Measurements from ENCODE around the gene SPATA24.

The SPATA24 gene

GRCh38 chr5:139391570-139392323, 12.1 kb downstream of the SPATA24 start:
- no peak for TF ChIP-seq LEF1 (IDR thresholded peaks at IDR 0.05; ENCODE audit: borderline replicate concordance)
- TF ChIP-seq SUZ12 (IDR thresholded peaks at IDR 0.05): no peak
- TF ChIP-seq NFRKB (IDR thresholded peaks at IDR 0.05): no peak
- no peak for TF ChIP-seq FOXK2 (IDR thresholded peaks at IDR 0.05)
- TF ChIP-seq FOXM1 (IDR thresholded peaks at IDR 0.05; ENCODE audit: borderline replicate concordance): no peak
- no peak for TF ChIP-seq ELF4 (IDR thresholded peaks at IDR 0.05)
- TF ChIP-seq ARNT (IDR thresholded peaks at IDR 0.05): no peak
- TF ChIP-seq BHLHE40 (IDR thresholded peaks at IDR 0.05; ENCODE audit: borderline replicate concordance): no peak
- no peak for TF ChIP-seq PKNOX1 (IDR thresholded peaks at IDR 0.05)
- no peak for TF ChIP-seq CTBP1 (IDR thresholded peaks at IDR 0.05; ENCODE audit: borderline replicate concordance)
- TF ChIP-seq ZNF384 (IDR thresholded peaks at IDR 0.05): no peak
- TF ChIP-seq TARDBP (IDR thresholded peaks at IDR 0.05): no peak
- TF ChIP-seq FOXA1 (IDR thresholded peaks at IDR 0.05): no peak
- TF ChIP-seq SP1 (IDR thresholded peaks at IDR 0.05): no peak
- no peak for TF ChIP-seq L3MBTL2 (conservative IDR thresholded peaks at IDR 0.05)
- no peak for TF ChIP-seq HDGF (IDR thresholded peaks at IDR 0.05; ENCODE audit: borderline replicate concordance)
- DNase-seq (ENCODE audit: extremely low spot score): no peak
- ChIA-PET POLR2A (interaction anchor here (0.8 to 1.4 kb wide), 2 partner anchors 12 to 48 kb away, joined by 3 read pairs; partner anchors contain the start of genes DNAJC18 and SPATA24), CTCF (interaction anchor here (1.4 kb wide), 1 partner anchor 10 kb away, joined by 5 read pairs; no protein-coding TSS in a partner anchor)

- TF ChIP-seq SP1 (IDR thresholded peaks at IDR 0.05): no peak
- TF ChIP-seq PKNOX1 (IDR thresholded peaks at IDR 0.05): no peak
- no peak for TF ChIP-seq FOXA1 (IDR thresholded peaks at IDR 0.05)
- no peak for TF ChIP-seq ZNF384 (IDR thresholded peaks at IDR 0.05)
- POLR2A ChIA-PET: interaction anchor here (0.8 to 1.4 kb wide), 2 partner anchors 13 to 48 kb away, joined by 3 read pairs; partner anchors contain the start of genes DNAJC18 and SPATA24
- CTCF ChIA-PET: interaction anchor here (1.4 kb wide), 1 partner anchor 11 kb away, joined by 5 read pairs; no protein-coding TSS in a partner anchor
- no peak for DNase-seq (ENCODE audit: extremely low spot score)
Observed at GRCh38 chr5:139390639-139391569, 13.0 kb downstream of the SPATA24 start.

GRCh38 chr5:139389701-139390638, 13.9 kb downstream of the SPATA24 start, which contains the start of gene MZB1:
Gene MZB1, minus strand, starts transcription at chr5:139389913. Its CDS starts 57 bp downstream, at chr5:139389856.
- POLR2A ChIA-PET: no interaction called here
- TF ChIP-seq SP1 (IDR thresholded peaks at IDR 0.05) (no peak), PKNOX1 (IDR thresholded peaks at IDR 0.05) (no peak), FOXA1 (IDR thresholded peaks at IDR 0.05) (no peak), BHLHE40 (IDR thresholded peaks at IDR 0.05; ENCODE audit: borderline replicate concordance) (no peak), SUZ12 (IDR thresholded peaks at IDR 0.05) (no peak), NFRKB (IDR thresholded peaks at IDR 0.05) (no peak), ELF4 (IDR thresholded peaks at IDR 0.05) (no peak), TARDBP (IDR thresholded peaks at IDR 0.05) (no peak), ZNF384 (IDR thresholded peaks at IDR 0.05) (no peak), LEF1 (IDR thresholded peaks at IDR 0.05; ENCODE audit: borderline replicate concordance) (no peak), FOXK2 (IDR thresholded peaks at IDR 0.05) (no peak), ARNT (IDR thresholded peaks at IDR 0.05) (no peak), FOXM1 (IDR thresholded peaks at IDR 0.05; ENCODE audit: borderline replicate concordance) (no peak), HDGF (IDR thresholded peaks at IDR 0.05; ENCODE audit: borderline replicate concordance) (no peak), CTBP1 (IDR thresholded peaks at IDR 0.05; ENCODE audit: borderline replicate concordance) (no peak), L3MBTL2 (conservative IDR thresholded peaks at IDR 0.05) (no peak)
- CTCF ChIA-PET: interaction anchor here (1.4 kb wide), 1 partner anchor 12 kb away, joined by 5 read pairs; no protein-coding TSS in a partner anchor
- DNase-seq (ENCODE audit: extremely low spot score): no peak

DNA sequence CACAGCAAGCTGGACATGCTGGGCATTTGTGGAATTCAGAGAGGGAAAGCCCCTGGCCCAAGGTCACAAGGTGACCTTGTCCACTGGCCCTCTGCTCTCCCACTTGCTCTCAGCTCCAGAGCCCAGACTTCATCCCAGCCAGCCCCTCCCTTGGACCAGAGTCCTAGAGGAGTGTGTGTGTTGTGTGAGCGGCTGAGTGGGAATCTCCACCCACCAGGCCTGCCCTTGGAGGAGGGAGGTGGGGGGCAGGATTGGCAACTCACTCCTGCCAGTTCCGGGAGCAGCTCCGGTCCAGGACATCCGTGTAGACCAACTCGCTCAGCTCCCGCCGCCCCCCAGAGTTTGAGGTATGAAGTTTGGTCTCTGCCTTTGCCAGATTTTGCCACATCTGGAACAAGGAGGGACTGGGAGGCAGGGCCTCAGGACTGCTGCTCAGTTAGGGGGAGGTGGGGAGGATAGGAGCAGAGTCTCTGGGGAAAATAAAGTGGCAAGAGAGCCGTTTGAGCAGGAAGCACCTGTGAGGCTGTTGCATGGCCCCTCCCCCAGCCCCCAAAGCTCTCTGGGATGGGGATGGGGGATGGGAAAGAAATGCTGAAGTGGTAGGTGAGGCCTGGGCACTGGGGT, 15.6 kb downstream of the SPATA24 start:
- POLR2A ChIA-PET: interaction anchor here (0.9 to 1.1 kb wide), 2 partner anchors 14 kb away, joined by 3 read pairs; no protein-coding TSS in a partner anchor
- DNase-seq (ENCODE audit: extremely low spot score): no peak
- CTCF ChIA-PET: interaction anchor here (2.2 kb wide), 1 partner anchor 14 kb away, joined by 7 read pairs; no protein-coding TSS in a partner anchor
- TF ChIP-seq PKNOX1 (IDR thresholded peaks at IDR 0.05): no peak
- TF ChIP-seq SUZ12 (IDR thresholded peaks at IDR 0.05): no peak
